COLO668 (cell line): ENCODE measurements around the gene CITED4.
A peak's percentile ranks its signal among the peaks of the same experiment; 100 is the strongest.
"Not testable (repeated sequence)": the region's sequence is repeated elsewhere in the genome, so short reads cannot be mapped to it uniquely, and the experiment has no call there.

ENCODE experiments used
- DNase-seq: peaks from one replicate; lab custom pipeline; 2025; ENCODE audit not compliant: unreplicated experiment; lab: John Stamatoyannopoulos, UW

The CITED4 gene, protein sequence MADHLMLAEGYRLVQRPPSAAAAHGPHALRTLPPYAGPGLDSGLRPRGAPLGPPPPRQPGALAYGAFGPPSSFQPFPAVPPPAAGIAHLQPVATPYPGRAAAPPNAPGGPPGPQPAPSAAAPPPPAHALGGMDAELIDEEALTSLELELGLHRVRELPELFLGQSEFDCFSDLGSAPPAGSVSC

DNA sequence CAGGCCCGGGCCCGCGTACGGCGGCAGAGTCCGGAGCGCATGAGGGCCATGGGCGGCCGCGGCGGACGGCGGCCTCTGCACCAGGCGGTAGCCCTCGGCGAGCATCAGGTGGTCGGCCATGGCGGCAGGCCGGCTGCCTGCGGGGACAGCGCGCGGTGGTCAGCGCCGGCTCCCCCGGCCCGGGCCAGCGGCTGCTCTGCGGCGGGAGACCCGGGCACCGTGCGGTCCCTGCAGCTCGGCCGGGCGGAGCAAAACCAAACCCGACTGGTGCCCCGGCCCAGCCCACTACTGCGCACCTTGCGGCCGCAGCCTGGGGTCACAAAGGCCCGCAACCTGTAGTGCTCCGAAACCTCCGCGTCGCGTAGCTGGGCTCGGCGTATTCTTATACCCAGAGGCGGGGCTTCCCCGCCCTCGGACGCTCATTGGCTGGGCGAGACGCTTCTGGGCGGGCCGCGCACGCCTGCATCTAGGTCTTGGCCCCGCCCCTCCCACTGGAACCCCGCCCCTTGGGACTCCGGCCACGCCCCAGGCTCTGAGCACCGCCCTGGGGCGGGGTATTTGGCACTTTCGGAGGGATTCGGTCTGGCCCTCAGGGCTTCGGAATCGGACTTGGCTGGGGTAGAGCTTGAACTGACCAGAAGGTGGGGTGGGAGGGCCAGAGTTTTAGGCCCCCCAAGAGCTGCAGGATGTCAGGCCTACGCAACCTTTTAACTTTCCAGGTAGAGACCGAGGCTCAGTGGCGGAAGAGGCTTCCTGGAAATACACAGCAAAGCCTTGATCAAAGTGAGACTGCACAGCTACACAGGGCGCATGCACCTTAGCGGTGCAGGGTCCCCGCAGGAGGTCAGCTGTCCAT, at the start of gene CITED4:
Gene CITED4, minus strand, starts transcription at position 356 of the 856 bp plus-strand sequence. Its CDS starts 236 bp downstream, at position 120.
- peak; percentile 98 for DNase-seq

DNA sequence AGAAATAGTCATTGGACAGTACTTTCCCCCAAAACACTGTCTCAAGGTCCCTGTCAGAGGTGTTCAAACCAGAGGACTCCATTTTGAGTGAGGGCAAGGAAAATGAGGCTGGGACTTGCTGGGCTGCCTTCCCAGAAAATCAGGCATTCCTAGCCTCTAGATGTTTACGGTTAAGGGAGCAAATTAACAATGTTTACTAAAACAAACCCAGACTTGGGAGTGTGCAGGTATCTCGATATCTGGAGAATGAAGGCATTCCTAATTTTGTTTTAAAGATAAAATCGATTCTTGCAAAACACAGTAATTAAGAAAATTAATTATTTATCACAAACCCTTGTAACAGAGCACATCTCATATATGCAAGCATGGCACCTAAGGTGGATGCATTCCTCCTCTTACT, 48.9 kb upstream of the CITED4 start:
- no peak for DNase-seq

DNA sequence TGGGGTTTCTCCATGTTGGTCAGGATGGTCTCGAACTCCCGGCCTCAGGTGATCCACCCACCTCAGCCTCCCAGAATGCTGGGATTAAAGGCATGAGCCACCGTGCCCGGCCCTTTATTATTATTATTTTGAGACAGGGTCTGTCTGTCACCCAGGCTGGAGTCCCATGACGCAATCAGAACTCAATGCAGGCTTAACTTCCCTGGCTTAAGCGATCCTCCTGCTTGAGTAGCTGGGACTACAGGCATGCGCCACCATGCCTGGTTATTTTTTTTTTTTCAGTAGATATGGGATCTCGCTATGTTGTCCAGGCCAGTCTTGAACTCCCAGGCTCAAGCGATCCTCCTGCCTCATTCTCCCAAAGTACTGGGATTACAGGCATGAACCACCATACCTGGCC, 47.1 kb upstream of the CITED4 start:
- DNase-seq = no peak

DNA sequence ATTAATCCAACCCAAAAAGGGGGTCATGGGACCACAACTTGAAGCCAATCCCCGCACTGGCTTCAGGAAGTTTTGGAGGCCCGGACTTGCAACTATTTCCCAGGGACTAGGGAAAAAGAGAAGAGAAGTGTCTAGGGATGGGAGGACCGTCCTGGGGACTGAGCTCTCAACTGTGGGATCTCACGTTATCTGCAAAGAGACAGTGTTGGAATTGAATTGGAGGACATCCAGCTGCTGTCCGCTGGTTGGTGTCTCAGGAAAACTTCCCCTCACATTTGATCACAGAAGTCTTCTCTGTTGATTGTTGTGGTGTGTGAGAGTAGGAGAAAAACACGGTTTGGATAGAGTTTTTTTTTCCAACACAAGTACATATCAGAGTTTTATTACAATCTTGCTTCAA, 46.2 kb upstream of the CITED4 start:
- DNase-seq = no peak

DNA sequence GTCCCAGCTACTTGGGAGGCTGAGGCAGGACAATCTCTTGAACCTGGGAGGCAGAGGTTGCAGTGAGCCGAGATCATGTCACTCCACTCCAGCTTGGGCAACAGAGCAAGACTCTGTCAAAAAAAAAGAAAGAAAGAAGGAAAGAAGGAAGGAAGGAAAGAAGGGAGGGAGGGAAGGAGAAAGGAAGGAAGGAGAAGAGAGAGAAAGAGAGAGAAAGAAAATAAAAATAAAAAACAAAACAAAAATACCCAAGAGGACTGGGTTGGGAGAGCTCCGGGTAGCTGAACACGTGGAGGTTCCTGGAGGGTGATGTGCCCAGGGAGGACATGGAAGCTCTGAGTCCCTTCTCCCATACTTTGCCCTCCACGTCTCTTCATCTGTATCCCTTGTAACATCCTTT, 45.7 kb upstream of the CITED4 start:
- DNase-seq = no peak

DNA sequence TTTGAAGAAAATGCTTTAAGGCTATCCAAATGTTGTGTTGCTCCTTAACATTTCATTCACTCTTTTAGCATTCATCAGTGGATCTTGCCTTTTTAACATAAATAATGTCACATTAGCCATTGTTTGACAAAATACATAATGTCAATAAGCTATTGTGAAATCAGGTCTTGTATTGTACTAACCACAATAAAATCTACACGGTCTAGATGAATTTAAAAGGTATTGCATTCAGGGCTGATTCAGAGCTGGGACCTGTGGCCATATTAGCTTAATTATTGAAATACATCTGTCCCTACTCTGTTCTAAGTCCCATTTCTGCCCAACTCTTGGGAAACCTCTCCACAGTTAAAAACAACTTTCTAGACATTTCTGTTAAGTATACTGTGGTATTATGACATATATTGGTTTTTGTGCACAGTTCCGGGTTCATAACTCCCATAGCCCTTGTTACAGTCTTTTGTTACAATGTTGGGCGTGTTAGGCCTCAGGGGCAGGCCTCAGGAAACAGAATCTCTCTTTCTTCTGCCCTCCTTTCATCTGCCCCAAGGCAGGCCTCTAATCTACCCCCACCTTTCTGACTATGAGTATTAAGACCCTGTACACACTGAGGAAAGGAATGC, 44.7 kb upstream of the CITED4 start:
- no peak for DNase-seq

DNA sequence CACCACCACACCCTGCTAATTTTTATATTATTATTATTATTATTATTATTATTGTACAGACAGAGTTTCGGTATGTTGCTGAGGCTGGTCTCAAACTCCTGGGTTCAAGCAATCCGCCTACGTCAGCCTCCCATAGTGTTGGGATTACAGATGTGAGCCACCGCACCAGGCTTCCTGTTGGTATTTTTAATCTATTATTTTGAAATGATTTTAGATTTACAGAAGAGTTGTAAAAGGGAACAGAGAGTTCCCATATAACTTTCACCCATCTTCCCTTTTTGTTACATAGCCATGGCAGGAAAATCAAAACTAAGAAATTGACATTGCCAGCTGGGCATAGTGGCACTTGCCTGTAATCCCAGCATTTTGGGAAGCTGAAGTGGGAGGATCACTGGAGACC, 42.9 kb upstream of the CITED4 start:
- no peak for DNase-seq

DNA sequence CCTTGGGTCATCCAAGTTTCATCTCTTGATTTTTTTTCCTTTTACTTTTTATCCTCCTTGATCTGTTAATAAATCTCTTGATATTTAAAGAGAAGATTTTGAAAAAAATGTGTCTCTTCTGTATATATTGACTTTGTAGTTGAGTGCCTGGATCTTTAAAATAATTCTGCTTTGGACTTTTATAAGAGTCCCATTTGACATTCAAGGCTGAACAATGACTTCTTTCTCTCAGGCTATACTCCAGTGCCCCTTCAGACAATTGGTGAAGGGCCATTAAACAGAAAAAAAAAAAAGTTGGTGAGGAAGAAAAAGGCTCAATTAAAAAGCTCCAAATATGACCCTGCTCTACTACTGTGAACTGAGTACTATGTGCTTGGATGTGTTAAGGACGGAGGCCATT, 40.9 kb upstream of the CITED4 start:
- DNase-seq = no peak

DNA sequence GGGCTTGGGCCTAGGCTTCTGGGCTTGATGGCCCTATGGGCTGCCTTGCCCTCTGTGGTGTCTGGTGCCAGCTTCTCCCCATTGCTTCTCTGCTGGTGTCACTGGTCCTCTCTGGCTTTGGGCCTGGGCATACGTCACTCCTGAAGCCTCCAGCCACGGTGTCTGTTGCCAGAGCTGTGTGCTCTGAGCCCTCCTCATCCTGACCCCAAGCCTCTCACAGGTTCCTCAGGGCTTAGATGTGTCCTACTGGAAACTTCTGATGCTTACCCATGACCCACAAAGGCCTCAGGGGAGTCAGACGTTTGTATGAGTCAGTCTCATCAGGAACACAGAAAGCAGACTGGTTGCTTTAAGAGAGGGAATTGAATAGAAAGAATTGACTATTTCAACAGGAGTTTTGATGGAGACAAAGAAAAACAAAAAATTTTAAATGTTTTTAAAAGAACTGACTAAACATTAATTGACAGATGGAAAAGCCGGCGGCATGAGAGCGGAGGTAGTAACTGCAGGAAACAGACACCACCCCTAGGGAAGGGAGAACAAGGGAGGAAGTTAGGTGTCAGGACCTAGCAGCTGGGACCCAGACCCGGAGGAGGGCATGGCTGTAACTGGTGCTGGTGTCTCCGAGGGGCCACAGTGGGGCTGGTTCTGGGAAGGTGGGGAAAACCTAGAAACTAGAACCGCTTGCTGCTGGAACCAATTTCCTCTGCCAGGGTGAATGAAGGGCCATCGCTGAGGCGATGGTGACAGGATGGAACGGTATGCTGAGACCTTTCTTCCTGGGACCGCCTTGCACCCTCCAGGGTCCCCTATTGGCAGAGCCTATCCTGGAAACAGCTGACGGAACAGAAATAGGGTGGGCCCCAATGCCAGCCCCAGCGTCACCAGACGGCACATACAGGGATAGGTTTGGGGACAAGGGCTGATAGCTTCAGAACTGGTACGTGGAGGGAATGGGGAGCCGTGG, 40.0 kb upstream of the CITED4 start:
- DNase-seq = no peak

DNA sequence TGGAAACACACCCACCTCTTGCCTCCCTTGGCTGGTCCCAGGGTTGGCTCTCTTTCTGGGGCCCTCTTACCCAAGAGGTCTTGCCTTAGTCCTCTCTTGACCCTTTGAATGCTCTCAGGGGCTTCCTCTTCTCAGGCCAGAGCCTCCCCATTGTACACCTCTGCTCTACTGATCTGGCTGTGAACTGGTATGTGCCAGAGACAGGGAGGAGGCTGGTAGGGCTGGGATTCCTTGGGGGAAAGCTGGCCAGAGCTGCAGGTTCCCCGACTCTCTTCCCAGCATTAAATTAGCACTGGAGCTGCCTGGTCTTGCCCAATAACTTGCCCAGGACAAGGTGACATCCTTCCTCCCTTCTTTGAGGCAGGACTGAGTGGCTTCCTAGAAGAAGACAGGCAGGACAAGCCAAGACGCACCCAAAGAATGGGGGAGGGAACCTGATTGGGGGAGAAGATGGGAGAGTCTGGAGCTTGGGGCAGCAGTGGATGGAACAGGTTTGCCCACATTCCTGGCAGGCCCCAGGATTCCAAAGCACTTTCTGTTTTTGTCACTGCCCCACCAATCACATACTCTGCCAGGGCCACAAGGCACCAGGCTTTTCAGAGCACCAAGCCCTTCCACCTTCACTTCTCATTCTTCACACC, 37.2 kb upstream of the CITED4 start:
- no peak for DNase-seq

DNA sequence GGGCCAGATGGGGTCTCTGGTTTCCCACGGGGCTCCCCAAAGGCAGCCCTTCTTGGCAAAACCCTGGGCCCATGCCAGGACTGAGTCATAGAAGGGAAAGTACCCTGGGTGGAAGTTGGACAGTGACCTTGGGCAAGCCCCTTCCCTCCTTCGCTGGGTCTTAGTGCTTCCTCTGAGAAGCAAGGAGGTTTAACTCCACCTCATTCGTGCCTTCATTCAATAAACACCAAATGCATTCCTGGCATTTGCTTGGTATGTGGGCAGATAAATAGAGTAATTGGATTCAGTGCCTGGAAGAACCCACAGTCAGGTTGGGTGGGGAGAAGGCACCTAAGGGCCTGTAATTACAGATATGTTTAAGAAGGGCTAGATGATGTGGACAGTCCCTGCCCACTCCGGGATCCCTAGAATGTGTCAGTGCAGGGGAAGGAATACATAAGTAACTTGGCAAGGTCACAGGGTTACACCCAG, 36.3 kb upstream of the CITED4 start:
- no peak for DNase-seq

DNA sequence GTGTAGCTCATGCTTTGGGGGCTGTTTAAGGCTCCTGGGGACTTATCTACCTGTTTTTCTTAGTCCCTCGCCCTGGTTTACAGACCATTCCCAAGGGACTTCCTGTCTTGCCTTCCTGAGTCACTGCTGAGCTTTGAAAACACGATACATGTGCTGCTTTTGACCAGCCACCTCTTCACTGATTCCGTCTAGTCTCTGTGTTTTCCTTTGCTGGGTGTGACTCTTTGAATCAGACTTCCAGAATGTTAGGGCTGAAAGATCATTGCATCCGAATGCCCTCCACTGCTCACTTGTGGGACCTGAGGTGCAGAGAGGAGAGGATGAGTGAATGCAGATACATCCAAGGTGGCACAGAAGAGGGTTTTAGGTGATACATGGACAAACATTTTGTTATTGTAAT, 35.4 kb upstream of the CITED4 start:
- DNase-seq = no peak

DNA sequence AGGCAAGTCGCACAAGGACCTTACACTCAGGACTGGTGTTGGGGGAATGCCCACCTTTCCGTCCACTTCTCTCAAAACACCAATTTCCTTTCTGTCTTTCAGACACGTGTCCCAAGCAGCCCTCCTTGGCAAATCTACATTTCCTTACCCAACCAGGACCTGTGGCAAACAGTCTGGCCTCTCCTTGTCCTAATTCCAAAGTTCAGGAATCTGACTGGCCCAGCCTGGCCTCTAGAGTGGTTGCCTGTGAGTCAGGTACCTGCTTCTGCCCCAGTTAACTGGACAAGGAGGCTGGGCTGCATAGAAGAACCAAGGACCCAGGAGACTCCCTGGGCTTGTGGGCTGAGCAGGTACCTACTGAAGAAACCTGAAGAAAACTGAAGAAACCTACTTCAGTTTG, 34.3 kb upstream of the CITED4 start:
- DNase-seq = no peak

DNA sequence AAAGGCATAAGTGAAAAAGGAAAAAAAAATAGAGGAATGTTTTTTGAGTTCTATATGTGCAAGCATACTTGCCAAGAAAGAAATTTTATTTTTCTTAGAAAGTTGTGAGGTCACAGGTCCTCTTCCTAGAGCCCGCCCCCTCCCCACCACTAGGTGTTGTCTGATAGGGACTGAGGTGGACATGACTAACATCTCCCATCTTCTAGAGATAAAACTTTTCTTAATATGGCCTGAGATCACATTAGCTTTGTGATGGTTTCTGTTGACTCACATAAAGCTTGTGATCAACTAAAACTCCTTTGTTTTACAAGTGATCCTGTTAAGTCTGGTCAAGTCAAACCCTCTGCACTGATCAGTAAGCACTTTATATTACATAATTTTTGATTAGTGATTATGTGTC, 33.4 kb upstream of the CITED4 start:
- no peak for DNase-seq

DNA sequence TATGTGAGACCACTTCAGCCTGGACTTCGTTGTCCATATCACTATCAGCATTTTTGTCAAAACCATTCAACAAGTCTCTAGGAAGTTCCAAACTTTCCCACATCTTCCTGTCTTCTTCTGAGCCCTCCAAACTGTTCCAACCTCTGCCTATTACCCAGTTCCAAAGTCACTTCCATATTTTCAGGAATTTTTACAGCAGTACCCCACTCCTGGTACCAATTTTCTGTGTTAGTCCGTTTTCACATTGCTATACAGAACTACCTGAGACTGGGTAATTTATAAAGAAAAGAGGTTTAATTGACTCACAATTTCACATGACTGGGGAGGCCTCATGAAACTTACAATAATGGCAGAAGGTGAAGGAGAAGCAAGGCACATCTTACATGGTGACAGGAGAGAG, 32.7 kb upstream of the CITED4 start:
- DNase-seq = not testable (repeated sequence)

DNA sequence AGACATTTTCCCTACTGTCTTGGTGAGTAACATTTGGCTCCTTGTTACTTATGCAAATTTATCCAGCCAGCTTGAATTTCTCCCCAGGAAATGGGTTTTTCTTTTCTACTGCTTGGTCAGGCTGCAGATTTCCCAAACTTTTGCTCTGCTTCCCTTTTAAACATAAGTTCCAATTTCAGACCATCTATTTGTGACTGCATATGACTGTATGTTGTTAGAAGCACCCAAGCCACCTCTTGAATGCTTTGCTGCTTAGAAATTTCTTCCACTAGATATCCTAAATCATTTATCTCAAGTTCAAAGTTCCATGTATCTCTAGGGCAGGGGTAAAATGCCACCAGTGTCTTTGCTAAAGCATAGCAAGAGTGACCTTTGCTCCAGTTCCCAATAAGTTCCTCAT, 32.3 kb upstream of the CITED4 start:
- no peak for DNase-seq

DNA sequence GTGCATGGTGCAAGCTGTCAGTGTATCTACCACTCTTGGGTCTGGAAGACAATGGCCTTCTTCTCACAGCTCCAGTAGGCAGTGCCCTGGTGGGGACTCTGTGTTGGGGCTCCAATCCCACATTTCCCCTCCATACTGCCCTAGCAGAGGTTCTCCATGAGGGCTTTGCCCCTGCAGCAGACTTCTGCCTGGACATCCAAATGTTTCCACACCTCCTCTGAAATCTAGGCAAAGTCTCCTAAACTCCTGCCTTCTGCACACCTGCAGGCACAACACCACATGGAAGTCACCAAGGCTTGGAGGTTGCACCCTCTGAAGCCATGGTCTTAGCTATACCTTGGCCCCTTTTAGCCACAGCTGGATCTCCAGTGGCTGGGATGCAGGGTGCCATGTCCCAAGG, 31.8 kb upstream of the CITED4 start:
- DNase-seq = no peak

DNA sequence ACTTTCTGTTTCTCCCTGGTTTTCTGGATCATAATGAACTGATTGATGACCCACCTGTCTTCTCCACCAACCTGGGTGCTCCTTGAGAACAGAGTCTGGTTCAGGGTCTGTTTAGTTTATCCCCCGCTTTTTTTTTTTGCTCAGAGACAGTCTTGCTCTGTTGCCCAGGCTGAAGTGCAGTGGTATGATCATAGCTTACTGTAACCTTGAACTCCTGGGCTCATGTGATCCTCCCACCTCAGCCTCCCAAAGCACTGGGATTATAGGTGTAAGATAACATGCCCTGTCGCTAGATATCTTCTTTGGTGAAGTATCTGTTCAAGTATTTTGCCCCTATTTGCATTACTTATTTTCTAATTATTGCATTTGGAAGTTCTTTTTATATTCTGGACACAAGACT, 30.2 kb upstream of the CITED4 start:
- DNase-seq = no peak

DNA sequence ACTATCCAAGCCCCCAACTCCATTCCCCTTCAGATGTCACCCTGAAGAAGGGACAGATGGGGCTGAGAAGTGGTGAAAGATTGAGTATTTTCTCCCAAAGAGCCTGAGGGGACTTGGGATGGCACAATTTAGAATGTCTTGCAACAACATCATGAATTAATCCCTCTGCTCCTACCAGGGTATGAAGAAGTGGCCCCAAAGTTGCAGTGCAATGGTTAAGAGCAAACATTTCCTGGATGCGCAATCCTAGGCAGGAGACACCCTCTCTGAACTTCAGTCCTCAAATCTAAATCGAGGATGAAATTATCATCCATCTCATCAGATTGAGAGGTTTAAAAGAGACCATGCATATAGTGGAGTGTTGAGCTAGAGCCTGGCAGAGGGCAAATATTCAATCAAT, 28.6 kb upstream of the CITED4 start:
- no peak for DNase-seq

DNA sequence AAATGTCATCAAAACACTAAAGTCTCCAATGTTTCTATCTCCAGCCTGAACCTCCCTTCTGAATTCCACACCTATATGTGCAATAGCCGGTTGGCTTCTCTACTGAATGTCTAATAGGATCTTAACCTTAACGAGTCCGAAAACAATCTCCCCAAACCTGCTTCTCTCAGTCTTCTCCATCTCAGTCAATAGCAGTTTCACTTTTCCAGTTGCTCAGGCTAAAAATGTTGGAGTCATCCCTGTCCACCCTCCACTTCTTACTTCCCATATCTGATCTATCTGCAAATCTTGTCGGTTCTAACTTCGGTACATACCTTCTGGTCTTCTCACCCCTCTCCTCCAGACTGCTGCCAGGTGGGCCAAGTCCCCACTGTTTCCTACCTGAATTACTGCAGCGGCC, 25.5 kb upstream of the CITED4 start:
- no peak for DNase-seq

DNA sequence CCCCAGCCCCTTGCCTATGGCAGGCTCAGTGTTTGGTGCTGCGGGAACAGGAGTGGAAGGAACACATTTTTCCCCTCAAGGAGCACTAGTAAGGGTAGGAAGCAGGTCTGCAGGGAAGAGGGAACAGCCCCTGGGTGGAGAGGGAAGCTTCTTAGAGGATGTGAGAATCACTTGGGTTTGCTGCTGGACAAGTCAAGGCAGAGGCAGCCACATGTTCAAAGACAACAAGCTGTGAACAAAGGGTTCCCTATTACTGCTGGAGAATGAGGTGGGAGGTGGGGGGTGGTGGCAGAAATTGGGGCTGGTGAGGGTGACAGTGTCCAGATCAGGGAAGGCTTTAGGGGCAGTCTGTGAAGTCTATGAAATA, 24.8 kb upstream of the CITED4 start:
- no peak for DNase-seq
